Parathyroid adenoma (tissue), 2 donors: ENCODE measurements around the gene ATOH8.

Experiments
- H2AFZ ChIP-seq: fragments of 300-600 bp; sonication (generic); one replicate; pipeline ENCODE4 v1.7.0; 2017; ENCODE audit warnings: antibody characterized with exemption, mild to moderate bottlenecking
- H3K27ac ChIP-seq: fragments of 300-600 bp; sonication (generic); one replicate; pipeline ENCODE4 v1.7.0; 2017
- H3K27me3 ChIP-seq: fragments of 300-600 bp; sonication (generic); one replicate; pipeline ENCODE4 v1.7.0; 2017; ENCODE audit warnings: low read length; ENCODE audit not compliant: control insufficient read depth, insufficient read depth
- H3K36me3 ChIP-seq: fragments of 300-600 bp; sonication (generic); one replicate; pipeline ENCODE4 v1.7.0; 2017; ENCODE audit warnings: low read length; ENCODE audit not compliant: control insufficient read depth, insufficient read depth
- H3K4me1 ChIP-seq: fragments of 300-600 bp; sonication (generic); one replicate; pipeline ENCODE4 v1.7.0; 2017; ENCODE audit warnings: control low read depth
- H3K4me2 ChIP-seq: fragments of 300-600 bp; sonication (generic); one replicate; pipeline ENCODE4 v1.7.0; 2017; ENCODE audit warnings: low read length
- H3K4me3 ChIP-seq: fragments of 300-600 bp; sonication (generic); one replicate; pipeline ENCODE4 v1.7.0; 2017; ENCODE audit warnings: low read depth, low read length
- H3K79me2 ChIP-seq: fragments of 300-600 bp; sonication (generic); one replicate; pipeline ENCODE4 v1.7.0; 2017; ENCODE audit warnings: control low read depth
- H3K9ac ChIP-seq: fragments of 300-600 bp; sonication (generic); one replicate; pipeline ENCODE4 v1.7.0; 2017; ENCODE audit warnings: mild to moderate bottlenecking
- H3K9me3 ChIP-seq: fragments of 300-600 bp; sonication (generic); one replicate; pipeline ENCODE4 v1.7.0; 2017; ENCODE audit warnings: low read length; ENCODE audit not compliant: control insufficient read depth
- TF ChIP-seq, protein P1 (sequence below): fragments of 300-600 bp; sonication (generic); IDR thresholded peaks from one replicate; pipeline ENCODE4 v1.7.0; 2017; ENCODE audit warnings: antibody characterized with exemption, mild to moderate bottlenecking
- donor health status: primary hyperparathyroidism.

The ATOH8 gene

DNA sequence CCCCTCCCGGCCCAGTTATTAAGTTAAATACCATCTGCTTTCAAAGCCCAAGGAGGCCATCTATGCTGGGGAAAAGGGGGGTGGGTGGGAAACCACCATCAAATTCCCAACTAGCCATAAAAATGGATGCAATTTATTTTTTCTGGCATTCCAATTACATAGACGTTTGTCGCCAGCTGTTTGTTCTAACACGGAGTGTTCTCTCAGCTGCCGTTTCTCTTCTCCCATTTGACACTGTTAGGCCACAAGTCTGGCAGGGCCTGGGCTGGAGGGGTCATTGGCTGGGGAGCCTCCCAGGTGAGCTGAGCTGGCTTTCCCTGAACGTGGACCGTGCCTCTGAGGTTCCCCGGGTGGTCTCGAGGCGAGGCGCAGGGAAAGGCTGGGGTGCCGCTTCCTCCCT lies 16.6 kb downstream of the ATOH8 start:
- Histone ChIP-seq H2AFZ (no peak overlapping the region), H3K27me3 (no peaks in the 10 kb centered on the region), H3K9me3 (no peaks in the 10 kb centered on the region), H3K79me2 (no peaks in the 10 kb centered on the region), H3K4me1 (peaks cover 15% of the 10 kb centered on the region), H3K4me3 (no peak overlapping the region), H3K4me2 (no peak overlapping the region), H3K9ac (no peak overlapping the region), H3K36me3 (no peaks in the 10 kb centered on the region), H3K27ac (no peak overlapping the region)
- TF ChIP-seq, protein P1, sequence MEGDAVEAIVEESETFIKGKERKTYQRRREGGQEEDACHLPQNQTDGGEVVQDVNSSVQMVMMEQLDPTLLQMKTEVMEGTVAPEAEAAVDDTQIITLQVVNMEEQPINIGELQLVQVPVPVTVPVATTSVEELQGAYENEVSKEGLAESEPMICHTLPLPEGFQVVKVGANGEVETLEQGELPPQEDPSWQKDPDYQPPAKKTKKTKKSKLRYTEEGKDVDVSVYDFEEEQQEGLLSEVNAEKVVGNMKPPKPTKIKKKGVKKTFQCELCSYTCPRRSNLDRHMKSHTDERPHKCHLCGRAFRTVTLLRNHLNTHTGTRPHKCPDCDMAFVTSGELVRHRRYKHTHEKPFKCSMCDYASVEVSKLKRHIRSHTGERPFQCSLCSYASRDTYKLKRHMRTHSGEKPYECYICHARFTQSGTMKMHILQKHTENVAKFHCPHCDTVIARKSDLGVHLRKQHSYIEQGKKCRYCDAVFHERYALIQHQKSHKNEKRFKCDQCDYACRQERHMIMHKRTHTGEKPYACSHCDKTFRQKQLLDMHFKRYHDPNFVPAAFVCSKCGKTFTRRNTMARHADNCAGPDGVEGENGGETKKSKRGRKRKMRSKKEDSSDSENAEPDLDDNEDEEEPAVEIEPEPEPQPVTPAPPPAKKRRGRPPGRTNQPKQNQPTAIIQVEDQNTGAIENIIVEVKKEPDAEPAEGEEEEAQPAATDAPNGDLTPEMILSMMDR: no peak

DNA sequence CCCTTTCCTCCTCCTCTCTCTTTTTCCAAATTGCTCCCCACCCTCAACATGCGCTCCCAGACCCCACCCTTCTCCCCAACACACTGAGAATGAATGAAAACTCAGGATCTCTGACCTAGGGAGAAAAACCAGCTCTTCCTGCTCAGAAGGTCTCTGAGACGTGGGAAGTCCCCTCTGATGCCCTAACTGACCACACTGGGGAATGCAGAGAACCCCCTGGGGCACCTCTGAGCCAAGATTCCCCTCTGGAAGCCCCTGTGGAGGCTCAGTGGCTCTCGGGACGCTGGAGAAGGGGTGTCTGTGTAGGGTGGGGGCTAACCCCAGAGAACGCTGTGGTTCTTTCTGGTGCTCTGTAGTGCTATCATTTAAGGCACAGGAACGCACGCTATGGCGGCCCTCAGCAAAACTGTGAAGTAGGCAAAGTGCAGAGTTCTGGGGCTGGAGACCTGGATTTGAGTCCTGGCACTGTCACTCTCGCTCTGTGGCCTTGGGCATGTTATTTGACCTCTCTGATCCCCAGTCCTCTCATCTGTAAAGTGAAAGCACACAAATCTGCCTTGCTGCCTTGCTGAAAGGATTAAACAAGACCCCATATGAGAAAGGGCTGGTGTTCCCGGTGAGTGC lies 17.1 kb downstream of the ATOH8 start:
- Histone ChIP-seq H3K27ac (no peak overlapping the region), H3K79me2 (no peaks in the 10 kb centered on the region), H3K4me2 (no peak overlapping the region), H3K9me3 (no peaks in the 10 kb centered on the region), H3K9ac (no peak overlapping the region), H3K4me3 (no peak overlapping the region), H3K36me3 (no peaks in the 10 kb centered on the region), H3K4me1 (peaks cover 15% of the 10 kb centered on the region), H3K27me3 (no peaks in the 10 kb centered on the region), H2AFZ (no peak overlapping the region)
- TF ChIP-seq, protein P1: no peak

DNA sequence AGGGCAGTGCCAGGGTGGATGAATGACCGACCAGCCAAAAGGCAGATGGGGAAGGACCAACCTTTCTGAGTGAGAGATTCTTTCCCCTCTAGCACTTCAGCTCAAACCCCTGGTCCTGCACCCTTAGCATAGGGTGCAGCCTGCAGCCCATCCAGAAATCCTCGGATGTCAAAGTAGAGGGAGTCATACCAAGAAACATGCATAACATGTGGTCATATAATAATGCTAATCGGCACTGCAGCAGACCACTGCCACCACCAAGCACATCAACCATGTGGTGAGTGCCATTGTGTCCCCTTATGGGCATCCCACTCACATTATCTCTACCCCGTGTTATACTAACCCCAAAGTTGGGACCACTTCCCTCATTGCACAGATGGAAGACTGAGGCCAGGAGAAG lies 17.7 kb downstream of the ATOH8 start:
- H3K4me3 ChIP-seq: no peak overlapping the region
- no peaks in the 10 kb centered on the region for H3K36me3 ChIP-seq
- no peak overlapping the region for H3K27ac ChIP-seq
- H3K79me2 ChIP-seq: no peaks in the 10 kb centered on the region
- H3K9me3 ChIP-seq: no peaks in the 10 kb centered on the region
- TF ChIP-seq, protein P1: no peak
- no peak overlapping the region for H2AFZ ChIP-seq
- no peaks in the 10 kb centered on the region for H3K27me3 ChIP-seq
- H3K4me2 ChIP-seq: no peak overlapping the region
- no peak overlapping the region for H3K9ac ChIP-seq
- peaks cover 15% of the 10 kb centered on the region for H3K4me1 ChIP-seq

DNA sequence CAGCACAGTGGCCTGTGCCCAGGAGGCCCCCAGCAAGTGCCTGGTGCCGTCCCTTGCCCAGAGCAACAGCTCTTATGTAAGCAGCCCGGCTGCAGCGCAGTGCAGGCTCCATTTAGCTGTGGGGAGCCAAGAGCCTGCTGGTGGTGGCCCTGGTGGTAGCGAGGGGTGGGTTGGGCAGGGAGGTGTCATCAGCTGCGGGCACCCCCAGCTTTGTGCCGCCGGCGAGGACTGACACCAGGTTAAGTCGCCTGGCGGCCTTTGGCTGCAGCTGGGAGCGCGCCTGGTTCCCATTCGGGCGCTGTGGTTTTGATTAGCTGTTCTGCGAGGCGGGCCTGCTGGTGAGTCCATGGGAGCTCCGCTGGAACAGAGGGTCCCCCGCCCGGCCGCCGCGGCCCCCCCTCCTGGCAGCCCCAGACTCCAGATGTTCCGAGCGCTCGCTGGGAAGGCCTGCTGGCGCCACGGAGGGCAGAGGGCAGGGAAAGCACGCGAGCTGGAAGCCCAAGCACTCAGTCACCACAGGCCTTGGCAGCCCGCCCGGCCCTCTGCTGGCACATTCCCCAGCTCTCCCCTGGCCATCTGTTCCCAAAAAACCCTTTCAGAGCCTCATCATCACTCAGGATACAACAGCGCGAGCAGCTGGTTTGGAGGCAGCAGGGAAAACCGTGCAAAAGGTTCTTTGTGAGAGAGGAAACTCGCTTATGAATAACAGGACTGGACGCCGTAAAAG lies 18.4 kb downstream of the ATOH8 start:
- H3K27me3 ChIP-seq: no peaks in the 10 kb centered on the region
- H2AFZ ChIP-seq: peak overlapping the region; percentile 45
- H3K4me3 ChIP-seq: no peak overlapping the region
- TF ChIP-seq, protein P1: no peak
- H3K36me3 ChIP-seq: no peaks in the 10 kb centered on the region
- no peak overlapping the region for H3K4me2 ChIP-seq
- peak overlapping the region; percentile 15 for H3K27ac ChIP-seq
- H3K9ac ChIP-seq: no peak overlapping the region
- peaks cover 15% of the 10 kb centered on the region for H3K4me1 ChIP-seq
- H3K9me3 ChIP-seq: no peaks in the 10 kb centered on the region
- H3K79me2 ChIP-seq: no peaks in the 10 kb centered on the region
